Mesendoderm (in vitro differentiated cells): ENCODE measurements around the gene SRD5A2.

Experiments
- DNase-seq: peaks from one replicate; pipeline ENCODE4 v3.0.0; 2013
- H2AK5ac ChIP-seq: 2 replicates; pipeline ENCODE4 v1.6.1; 2013; ENCODE audit warnings: low read length, inconsistent platforms
- H2BK120ac ChIP-seq: 2 replicates; pipeline ENCODE4 v1.6.1; 2013; ENCODE audit warnings: low read depth, mild to moderate bottlenecking, low read length, moderate library complexity, mixed read lengths
- H2BK15ac ChIP-seq: replicated peaks from 2 replicates; pipeline ENCODE4 v1.6.1; 2013; ENCODE audit warnings: low read depth, mild to moderate bottlenecking, moderate library complexity
- H2BK5ac ChIP-seq: 2 replicates; pipeline ENCODE4 v1.6.1; 2013; ENCODE audit warnings: low read length, inconsistent platforms
- H3K18ac ChIP-seq: 2 replicates; pipeline ENCODE4 v1.6.1; 2013; ENCODE audit warnings: mild to moderate bottlenecking, low read length, mixed read lengths
- H3K23ac ChIP-seq: one replicate; pipeline ENCODE4 v1.6.1; 2013; ENCODE audit warnings: low read length
- H3K27ac ChIP-seq: 2 replicates; pipeline ENCODE4 v1.5.1; 2013; ENCODE audit warnings: low read depth, mild to moderate bottlenecking, inconsistent platforms, low read length, moderate library complexity
- H3K27me3 ChIP-seq: 2 replicates; pipeline ENCODE4 v1.6.1; 2013; ENCODE audit warnings: low read length, control low read depth, mild to moderate bottlenecking, inconsistent platforms; ENCODE audit not compliant: insufficient read depth, poor library complexity
- H3K36me3 ChIP-seq: 2 replicates; pipeline ENCODE4 v1.6.1; 2013; ENCODE audit warnings: low read length, inconsistent platforms; ENCODE audit not compliant: control insufficient read depth, insufficient read depth
- H3K4ac ChIP-seq: one replicate; pipeline ENCODE4 v1.6.1; 2013; ENCODE audit warnings: low read depth, mild to moderate bottlenecking, low read length, moderate library complexity
- H3K4me1 ChIP-seq: 2 replicates; pipeline ENCODE4 v1.6.1; 2013; ENCODE audit warnings: low read depth, low read length, inconsistent platforms; ENCODE audit not compliant: control insufficient read depth
- H3K4me2 ChIP-seq: 2 replicates; pipeline ENCODE4 v1.6.1; 2013; ENCODE audit warnings: low read length
- H3K4me3 ChIP-seq: 2 replicates; pipeline ENCODE4 v1.5.1; 2013; ENCODE audit warnings: mild to moderate bottlenecking, low read length
- H3K56ac ChIP-seq: one replicate; pipeline ENCODE4 v1.6.1; 2013; ENCODE audit warnings: low read length
- H3K79me1 ChIP-seq: 2 replicates; pipeline ENCODE4 v1.6.1; 2013; ENCODE audit warnings: low read length, inconsistent platforms
- H3K79me2 ChIP-seq: 2 replicates; pipeline ENCODE4 v1.6.1; 2013; ENCODE audit warnings: mild to moderate bottlenecking, low read length; ENCODE audit not compliant: control insufficient read depth, insufficient read depth
- H3K9ac ChIP-seq: 2 replicates; pipeline ENCODE4 v1.6.1; 2013; ENCODE audit warnings: low read length, inconsistent platforms
- H4K5ac ChIP-seq: one replicate; pipeline ENCODE4 v1.6.1; 2013; ENCODE audit warnings: low read length
- H4K8ac ChIP-seq: one replicate; pipeline ENCODE4 v1.6.1; 2013; ENCODE audit warnings: low read depth, mild to moderate bottlenecking, control low read depth, low read length, moderate library complexity
- WGBS: extraction: QIAGEN DNeasy Blood & Tissue Kit; methylation state at CpG from one replicate; pipeline ENCODE4 v1.1.7; 2013; ENCODE audit warnings: low lambda C conversion rate, missing lambda C conversion rate; ENCODE audit not compliant: insufficient coverage; ENCODE audit errors: extremely low coverage; 5-methylcytosine and 5-hydroxymethylcytosine counted together

SRD5A2 gene

GRCh38 chr2:31561823-31562222 is 18.9 kb downstream of the SRD5A2 start:
- no peak overlapping the region for H4K5ac ChIP-seq
- H2BK5ac ChIP-seq, result no peak overlapping the region
- no peaks in the 10 kb centered on the region for H3K79me1 ChIP-seq
- H4K8ac ChIP-seq, result no peak overlapping the region
- no peaks in the 10 kb centered on the region for H3K27me3 ChIP-seq
- H3K18ac ChIP-seq, result no peak overlapping the region
- no peak overlapping the region for H3K56ac ChIP-seq
- no peak overlapping the region for H3K23ac ChIP-seq
- WGBS, result no CpG with 5 or more reads among the region's 1 CpG
- H2BK120ac ChIP-seq, result no peak overlapping the region
- no peak overlapping the region for H2BK15ac ChIP-seq
- no peak overlapping the region for H3K9ac ChIP-seq
- no peak overlapping the region for H3K4ac ChIP-seq
- H3K27ac ChIP-seq, result no peak overlapping the region
- H3K36me3 ChIP-seq, result no peaks in the 10 kb centered on the region
- H3K79me2 ChIP-seq, result no peaks in the 10 kb centered on the region
- no peak overlapping the region for H2AK5ac ChIP-seq
- no peak overlapping the region for H3K4me2 ChIP-seq
- DNase-seq, result no peak
- H3K4me1 ChIP-seq, result no peaks in the 10 kb centered on the region
- H3K4me3 ChIP-seq, result no peak overlapping the region

- no peak overlapping the region for H3K27ac ChIP-seq
- no peak overlapping the region for H2BK120ac ChIP-seq
- no peaks in the 10 kb centered on the region for H3K36me3 ChIP-seq
- no peak overlapping the region for H2BK5ac ChIP-seq
- no peak overlapping the region for H4K5ac ChIP-seq
- no peaks in the 10 kb centered on the region for H3K4me1 ChIP-seq
- no peak for DNase-seq
- no peak overlapping the region for H3K56ac ChIP-seq
- H4K8ac ChIP-seq, result no peak overlapping the region
- no peak overlapping the region for H3K4ac ChIP-seq
- no peak overlapping the region for H3K4me2 ChIP-seq
- H3K23ac ChIP-seq, result no peak overlapping the region
- H3K18ac ChIP-seq, result no peak overlapping the region
- no peak overlapping the region for H2AK5ac ChIP-seq
- no CpG with 5 or more reads among the region's 7 CpGs for WGBS
- no peak overlapping the region for H2BK15ac ChIP-seq
- no peaks in the 10 kb centered on the region for H3K27me3 ChIP-seq
- H3K79me1 ChIP-seq, result no peaks in the 10 kb centered on the region
- no peak overlapping the region for H3K4me3 ChIP-seq
- no peak overlapping the region for H3K9ac ChIP-seq
- no peaks in the 10 kb centered on the region for H3K79me2 ChIP-seq
These were observed 22.1 kb downstream of the SRD5A2 start for GRCh38 chr2:31558401-31559295.

- Histone ChIP-seq H3K9ac (no peak overlapping the region), H3K79me2 (no peaks in the 10 kb centered on the region), H3K36me3 (no peaks in the 10 kb centered on the region), H2BK15ac (no peak overlapping the region), H3K27ac (no peak overlapping the region), H4K5ac (no peak overlapping the region), H3K23ac (no peak overlapping the region), H3K18ac (no peak overlapping the region), H3K56ac (no peak overlapping the region), H3K4me1 (no peaks in the 10 kb centered on the region), H2BK120ac (no peak overlapping the region), H3K4ac (no peak overlapping the region), H4K8ac (no peak overlapping the region), H3K4me2 (no peak overlapping the region), H3K27me3 (no peaks in the 10 kb centered on the region), H2BK5ac (no peak overlapping the region), H3K4me3 (no peak overlapping the region), H3K79me1 (no peaks in the 10 kb centered on the region), H2AK5ac (no peak overlapping the region)
- no peak for DNase-seq
These were observed 23.8 kb downstream of the SRD5A2 start for GRCh38 chr2:31556940-31557339.

- H4K8ac ChIP-seq, result no peak overlapping the region
- WGBS, result no CpG with 5 or more reads among the region's 3 CpGs
- H3K27me3 ChIP-seq, result no peaks in the 10 kb centered on the region
These were observed 24.6 kb downstream of the SRD5A2 start for GRCh38 chr2:31555967-31556706.

GRCh38 chr2:31553362-31553761 is 27.4 kb downstream of the SRD5A2 start:
- Histone ChIP-seq H3K27ac (no peak overlapping the region), H3K9ac (no peak overlapping the region)
- no peak for DNase-seq

More at GRCh38 chr2:31555967-31556706, 24.6 kb downstream of the SRD5A2 start:
- Histone ChIP-seq H2AK5ac (no peak overlapping the region), H3K36me3 (no peaks in the 10 kb centered on the region), H3K56ac (no peak overlapping the region), H3K4me2 (no peak overlapping the region), H3K79me1 (no peaks in the 10 kb centered on the region), H3K18ac (no peak overlapping the region), H2BK15ac (no peak overlapping the region), H3K4me3 (no peak overlapping the region), H2BK120ac (no peak overlapping the region), H3K79me2 (no peaks in the 10 kb centered on the region), H4K5ac (no peak overlapping the region), H3K27ac (no peak overlapping the region), H3K4me1 (no peaks in the 10 kb centered on the region), H3K9ac (no peak overlapping the region), H3K23ac (no peak overlapping the region), H3K4ac (no peak overlapping the region), H2BK5ac (no peak overlapping the region)
- no peak for DNase-seq

More at GRCh38 chr2:31553362-31553761, 27.4 kb downstream of the SRD5A2 start:
- Histone ChIP-seq H2AK5ac (no peak overlapping the region), H3K4me1 (no peaks in the 10 kb centered on the region), H3K79me1 (no peaks in the 10 kb centered on the region), H4K5ac (no peak overlapping the region), H3K79me2 (no peaks in the 10 kb centered on the region), H3K4me2 (no peak overlapping the region), H2BK120ac (no peak overlapping the region), H3K27me3 (no peaks in the 10 kb centered on the region), H3K18ac (no peak overlapping the region), H3K23ac (no peak overlapping the region), H3K56ac (no peak overlapping the region), H3K4ac (no peak overlapping the region), H4K8ac (no peak overlapping the region), H3K36me3 (no peaks in the 10 kb centered on the region), H2BK5ac (no peak overlapping the region), H3K4me3 (no peak overlapping the region), H2BK15ac (no peak overlapping the region)
- WGBS, result no CpG with 5 or more reads among the region's 2 CpGs
